Stimulated activated CD8-positive, alpha-beta memory T cell treated with anti-CD3 and anti-CD28 coated beads, Interleukin-15, amount 100 ng/mL, for 1 hour (primary cell): ENCODE measurements around the gene PPP4R2.

Source experiments
- DNase-seq: peaks from one replicate; pipeline ENCODE4 v3.0.0-alpha.2; 2020; ENCODE audit warnings: low read depth

PPP4R2 gene

GRCh38 chr3:73114711-73115110, 118.1 kb downstream of the PPP4R2 start:
- DNase-seq, result no peak

- no peak for DNase-seq
These were observed 119.2 kb downstream of the PPP4R2 start for GRCh38 chr3:73115806-73116205.
